Lung microvascular endothelial cell (primary cell): ENCODE data around the gene SEC14L1. TPM values are rescaled to one million over a fixed set of nuclear protein-coding genes. Genes with fewer than 3 reads are reported as not detected.
"Not testable (repeated sequence)": the region's sequence is repeated elsewhere in the genome, so short reads cannot be mapped to it uniquely, and the experiment has no call there.

ENCODE experiments used
- DNase-seq, 2 donors: peaks; one replicate each; pipeline versions ENCODE4 v3.0.0 to v3.0.0-alpha.2; 2010; ENCODE audit warnings: low read depth in 2 of 2
- total RNA-seq: library from RNA; depleted of rRNA; stranded (reverse); fragments of >200 nt; gene quantifications from 2 replicates; pipeline ENCODE4 v1.2.1, GENCODE V29; 2014

Gene SEC14L1
- total RNA-seq, 1 donor from 2014 or later: 108 TPM

DNA sequence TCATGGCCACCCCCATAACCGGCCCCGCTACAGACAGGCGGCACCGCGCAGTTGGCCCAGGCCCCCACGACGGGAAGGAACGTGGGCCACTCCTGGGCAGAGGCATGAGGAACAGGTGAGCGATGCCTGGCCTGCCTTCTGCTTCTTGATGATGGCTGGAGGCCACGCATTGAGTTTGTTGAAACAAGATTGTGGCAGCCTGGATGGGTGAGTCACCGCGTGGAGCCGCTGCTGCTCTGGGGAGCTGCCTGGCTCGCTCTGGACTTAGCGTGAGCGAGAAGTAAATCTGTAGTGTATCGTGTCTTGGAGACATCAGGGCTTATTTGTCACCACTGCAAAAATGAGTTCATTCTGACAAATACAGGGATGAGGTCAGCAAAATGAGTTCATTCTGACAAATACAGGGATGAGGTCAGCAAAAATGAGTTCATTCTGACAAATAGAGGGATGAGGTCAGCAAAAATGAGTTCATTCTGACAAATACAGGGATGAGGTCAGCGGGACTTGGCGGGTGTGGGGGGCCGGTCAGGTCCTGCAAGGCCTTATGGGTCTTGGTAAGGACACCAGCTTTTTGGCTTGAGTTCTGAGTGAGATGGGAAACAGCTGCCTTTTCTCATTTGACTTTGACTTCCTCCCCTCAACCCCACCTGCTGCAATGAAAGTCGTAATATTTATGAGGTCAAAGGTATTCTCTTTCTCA is 93.0 kb downstream of the SEC14L1 start:
- DNase-seq: peak; percentile 91 to 93

DNA sequence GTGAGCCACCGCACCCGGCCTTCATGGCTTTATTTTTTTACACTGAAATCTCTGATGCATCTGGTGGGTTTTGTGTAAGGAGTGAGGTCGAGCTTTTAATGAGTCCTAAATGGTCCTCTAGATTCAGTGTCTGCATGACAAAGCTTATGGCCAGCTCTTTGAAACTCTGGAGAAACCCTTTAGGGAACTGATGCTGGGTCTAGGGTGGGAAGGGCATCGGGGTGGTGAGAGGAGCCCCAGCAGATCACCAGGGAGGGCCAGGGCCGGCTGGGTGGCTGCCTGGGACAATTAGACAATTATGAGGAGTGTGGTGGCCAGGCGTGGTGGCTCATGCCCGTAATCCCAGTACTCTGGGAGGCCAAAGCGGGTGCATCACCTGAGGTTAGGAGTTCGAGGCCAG is 93.9 kb downstream of the SEC14L1 start:
- no peak for DNase-seq

DNA sequence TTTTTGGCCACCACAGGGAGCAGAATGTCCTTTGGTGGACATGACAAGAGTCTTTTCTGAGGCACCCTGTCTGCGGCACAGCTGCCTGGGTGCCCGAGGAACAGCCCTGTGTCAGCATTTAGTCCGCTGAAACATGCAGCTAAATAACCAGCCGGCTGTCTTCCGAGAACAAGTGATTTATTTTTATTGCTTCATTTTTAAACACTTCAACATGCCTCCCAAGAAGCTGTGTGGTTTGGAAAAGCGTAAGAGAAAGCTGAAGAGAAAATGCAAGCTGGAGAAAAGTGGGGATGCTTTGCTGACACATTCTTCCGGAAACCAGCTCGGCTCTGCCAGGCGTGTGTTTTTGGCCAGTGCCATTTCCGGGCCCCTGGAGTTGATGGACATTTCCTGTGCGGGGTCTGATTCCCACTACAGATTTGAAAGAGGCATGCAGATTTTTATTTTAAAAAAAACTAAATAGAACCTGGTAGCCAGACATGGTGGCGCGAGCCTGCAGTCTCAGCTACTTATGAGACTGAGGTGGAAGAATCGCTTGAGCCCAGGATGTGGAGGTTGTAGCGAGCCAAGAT is 94.7 kb downstream of the SEC14L1 start:
- DNase-seq: peak; percentile 82 to 89

DNA sequence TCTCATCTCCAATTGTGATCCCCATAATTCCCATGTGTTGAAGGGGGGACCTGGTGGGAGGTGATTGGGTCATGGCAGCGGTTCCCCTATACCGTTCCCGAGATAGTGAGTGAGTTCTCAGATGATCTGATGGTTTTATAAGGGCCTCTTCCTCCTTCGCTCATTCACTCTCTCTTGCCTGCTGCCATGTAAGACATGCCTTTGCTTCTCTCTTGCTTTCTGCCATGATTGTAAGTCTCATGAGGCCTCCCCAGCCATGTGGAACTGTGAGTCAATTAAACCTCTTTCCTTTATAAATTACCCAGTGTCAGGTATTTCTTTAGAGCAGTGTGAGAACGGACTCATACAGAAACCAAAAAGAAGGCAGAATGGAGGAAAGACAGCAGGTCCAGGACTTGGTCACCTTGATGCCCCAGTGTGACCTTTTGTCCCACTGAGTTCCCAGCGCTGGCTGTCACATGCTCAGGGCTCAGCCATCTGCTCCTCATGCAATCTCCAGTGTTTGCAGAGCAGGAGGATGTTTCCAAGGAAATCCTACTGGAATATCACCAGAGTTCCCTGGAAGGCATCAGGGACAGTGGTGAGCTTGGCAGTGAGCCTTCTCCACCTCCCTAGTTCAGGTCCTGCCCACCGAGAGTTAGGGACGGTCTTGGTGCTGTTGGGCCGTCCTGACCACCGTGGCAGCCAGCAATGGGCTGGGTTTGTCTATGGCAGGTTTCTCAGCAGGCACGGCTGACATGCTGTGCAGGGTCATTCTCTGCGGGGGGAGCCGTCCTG is 96.7 kb downstream of the SEC14L1 start:
- DNase-seq: no peak

DNA sequence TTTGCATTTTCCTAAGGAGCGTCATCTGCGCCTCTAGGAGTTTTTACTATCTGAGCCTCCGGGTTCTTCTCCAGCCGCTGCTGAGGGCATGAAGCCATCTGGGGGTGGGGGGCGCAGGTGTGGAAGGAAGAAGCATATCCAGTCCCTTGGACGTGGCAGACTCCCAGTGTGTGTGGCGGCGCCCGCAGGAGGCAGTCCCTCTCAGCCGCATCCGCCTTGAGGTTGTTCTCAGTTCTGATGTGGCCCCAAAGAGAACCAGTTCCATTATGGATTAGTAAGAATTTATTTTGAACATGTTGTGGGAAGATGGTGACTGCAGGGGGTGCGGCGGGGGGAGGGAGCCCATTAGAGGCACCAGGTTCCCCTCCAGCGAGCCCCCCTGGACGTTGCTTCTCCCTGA is 100.2 kb downstream of the SEC14L1 start:
- no peak for DNase-seq

DNA sequence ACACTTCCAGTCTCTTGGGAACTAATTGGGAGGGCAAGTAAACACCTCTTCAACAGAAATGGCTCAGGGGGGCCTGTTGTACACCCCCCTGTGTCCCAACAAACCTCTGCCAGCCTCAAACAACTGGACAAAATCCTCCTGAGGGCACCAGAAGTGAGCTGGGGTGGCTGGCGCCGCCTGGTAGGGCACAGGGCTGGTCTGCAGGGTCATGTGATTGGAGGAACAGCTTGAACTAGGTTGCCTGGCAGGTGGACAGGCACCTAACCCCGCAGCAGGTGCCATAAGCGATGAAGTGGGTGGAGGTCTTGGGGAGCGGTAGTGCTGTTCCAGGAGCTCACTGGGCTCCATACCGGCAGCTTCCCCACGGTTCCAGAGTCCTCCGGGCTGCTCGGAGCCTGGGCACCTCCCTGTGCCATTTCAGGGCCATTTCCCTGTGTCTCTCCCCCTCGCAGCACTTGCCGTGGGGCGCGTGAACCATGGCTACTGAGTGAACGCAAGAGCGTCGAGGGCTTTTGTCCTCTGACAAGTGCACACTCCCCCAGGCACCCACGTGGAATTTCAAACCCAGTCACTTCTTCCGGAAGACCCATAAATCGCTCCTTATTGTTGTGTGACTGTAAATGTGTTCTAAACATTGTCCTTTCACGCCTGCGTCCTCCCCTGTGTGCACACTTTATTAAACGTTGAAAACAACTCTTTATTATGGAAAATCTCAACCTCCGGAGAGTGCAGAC is 101.5 kb downstream of the SEC14L1 start:
- no peak for DNase-seq

DNA sequence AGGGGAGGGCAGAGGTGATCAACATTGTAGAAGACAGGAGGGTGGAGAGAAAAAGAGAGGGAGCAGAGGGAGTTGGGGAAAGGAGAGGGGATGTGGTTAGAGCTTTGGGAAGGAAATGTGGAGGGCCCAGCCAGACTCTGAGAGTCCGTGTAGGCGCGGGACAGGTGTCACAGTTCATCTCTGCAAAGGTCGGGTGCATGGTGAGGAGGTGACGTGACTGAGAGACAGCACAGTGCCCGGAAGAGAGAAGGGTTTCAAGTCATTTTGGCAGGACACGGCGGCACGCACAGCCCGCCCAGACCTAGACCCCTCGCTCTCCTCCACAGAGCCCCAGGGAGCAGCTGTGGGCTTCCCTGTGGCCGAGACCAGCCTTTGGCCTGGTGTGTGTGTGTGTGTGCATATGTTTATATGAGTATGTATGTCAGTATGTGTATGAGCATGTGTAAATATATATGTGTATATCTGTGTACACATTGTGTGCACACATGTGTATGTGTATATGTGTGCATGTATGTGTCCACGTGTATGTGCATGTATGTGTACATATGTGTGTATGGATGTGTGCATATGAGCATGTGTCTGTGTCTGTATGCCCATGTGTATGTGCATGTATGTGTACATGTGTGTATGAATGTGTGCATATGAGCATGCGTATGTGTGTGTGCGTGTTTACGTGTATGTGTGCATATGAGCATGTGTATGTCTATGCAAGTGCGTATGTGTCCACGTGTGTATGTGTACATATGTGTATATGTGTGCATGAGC is 104.6 kb downstream of the SEC14L1 start:
- DNase-seq: no peak

DNA sequence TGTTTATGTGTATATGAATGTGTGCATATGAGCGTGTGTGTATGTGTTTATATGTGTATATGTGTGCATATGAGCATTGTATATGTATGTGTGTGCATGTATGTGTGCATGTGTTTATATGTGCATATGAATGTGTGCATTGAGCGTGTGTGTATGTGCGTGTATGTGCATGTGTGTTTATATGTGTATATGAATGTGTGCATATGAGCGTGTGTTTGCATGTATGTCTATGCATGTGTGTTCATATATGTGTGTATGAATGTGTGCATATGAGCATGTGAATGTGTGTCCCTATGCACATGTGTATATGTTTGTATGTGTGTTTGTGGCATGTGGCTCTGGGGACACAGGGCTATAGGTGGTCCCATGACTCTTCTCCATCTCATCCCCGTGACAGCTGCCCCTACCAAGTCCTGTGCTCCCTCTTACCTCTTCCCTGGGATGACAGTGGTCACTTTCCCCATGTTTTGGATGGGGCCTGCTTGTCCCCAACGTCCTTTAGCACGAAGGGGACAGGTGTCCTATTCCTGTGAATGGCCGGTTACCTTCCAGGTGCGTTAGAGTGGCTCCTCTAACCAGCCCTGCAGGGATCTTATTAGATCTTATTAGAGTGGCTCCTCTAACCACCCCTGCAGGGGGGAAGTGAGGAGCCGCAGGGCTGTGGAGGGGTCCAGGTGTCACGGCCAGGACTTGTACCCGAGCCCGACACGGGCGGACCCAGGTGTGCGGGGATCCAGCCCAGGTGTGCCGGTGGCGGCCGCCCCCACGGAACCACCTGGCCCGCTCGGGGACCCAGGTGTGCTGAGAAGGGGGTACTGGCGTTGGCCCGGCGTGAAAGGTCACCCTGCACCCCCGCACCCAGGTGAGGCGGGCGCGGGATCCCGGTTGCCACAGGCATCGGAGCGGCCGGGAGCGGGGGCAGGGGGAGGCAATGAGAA is 105.6 kb downstream of the SEC14L1 start:
- DNase-seq: no peak

DNA sequence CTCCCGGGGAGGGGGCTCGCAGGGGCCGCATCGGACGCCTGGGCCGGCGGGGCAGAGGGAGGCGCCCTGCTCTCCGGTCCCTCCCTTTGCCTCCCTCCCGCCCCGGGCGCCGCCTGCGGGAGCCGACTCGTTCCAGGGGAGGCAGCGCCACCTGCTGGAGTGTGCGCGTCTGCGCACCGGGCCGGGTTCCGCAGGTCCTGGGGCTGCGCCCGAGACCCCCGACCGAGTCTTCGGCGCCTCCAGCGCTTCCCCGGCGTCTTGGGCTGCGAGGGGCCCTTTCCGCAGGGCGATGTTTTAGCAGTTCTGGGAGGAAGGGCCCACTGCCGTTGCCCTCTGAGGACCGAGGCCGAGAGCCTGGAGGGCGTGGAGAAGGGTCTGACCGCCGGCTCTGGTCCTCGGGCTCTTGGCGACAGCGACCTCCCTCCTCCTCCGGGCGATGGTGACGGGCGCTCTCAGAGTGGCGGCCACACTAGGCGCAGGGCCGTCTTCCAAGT is 106.3 kb downstream of the SEC14L1 start:
- DNase-seq: peak; percentile 69 to 84

DNA sequence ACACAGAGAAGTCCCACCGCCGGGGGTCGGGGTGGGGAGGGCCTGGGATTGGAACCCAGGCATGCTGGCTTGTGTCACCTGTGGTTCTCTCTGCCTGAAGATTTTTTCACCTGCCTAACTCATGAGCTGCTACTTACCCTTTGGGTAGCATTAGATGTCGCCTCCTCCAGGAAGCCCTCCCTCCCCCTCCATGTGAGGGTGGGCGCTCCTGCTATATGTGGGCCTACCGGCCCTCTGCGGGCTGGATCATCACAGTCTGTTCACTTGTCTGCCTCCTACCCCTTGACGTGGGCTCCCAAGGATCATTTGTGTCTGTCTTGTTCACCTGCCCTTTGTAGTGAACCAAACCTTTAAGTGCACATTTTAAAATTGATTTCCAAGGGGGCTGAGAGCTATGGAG is 106.8 kb downstream of the SEC14L1 start:
- no peak for DNase-seq

DNA sequence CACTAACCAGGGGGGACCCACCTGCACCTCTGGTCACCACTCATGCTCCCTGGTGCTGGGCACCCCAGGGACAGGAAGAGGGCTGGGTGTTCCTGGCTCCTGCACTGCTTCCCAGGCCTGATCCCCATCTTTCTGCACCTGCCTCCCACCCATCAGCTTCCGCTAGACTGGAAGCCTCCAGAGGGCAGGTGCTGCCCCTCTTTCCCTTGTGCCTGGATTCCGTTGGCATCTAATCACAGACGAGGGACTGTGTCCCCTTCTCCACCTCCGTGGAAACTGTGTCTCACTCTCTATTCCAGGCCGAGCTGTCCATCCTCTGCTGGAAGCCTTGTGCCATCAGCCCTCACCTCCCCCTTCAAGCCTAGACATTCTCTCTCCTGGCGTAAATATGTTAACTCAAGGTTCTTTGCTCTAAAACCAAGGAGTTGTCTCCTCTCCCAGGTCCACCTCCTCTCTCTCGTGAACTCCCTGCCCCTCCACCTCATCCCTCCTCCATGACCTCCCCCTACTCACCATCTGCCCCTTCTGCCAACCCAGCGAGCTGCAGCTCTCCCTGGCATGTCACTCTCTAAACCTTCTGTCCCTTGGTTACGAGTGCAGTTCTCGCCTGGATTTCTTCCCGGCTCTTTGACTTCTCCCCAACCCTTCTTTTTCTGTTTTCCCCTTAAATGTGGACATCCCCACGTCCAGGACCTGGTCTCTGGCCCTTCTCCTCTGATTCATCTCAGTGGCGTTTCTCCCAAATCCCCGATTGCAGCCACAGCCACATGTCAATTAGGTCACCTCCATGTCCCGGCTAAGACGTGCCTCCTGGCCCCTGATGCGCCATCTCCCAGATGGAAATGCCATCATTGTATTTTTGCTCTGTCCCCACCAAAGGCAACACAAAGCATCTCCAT is 107.7 kb downstream of the SEC14L1 start:
- DNase-seq: no peak

DNA sequence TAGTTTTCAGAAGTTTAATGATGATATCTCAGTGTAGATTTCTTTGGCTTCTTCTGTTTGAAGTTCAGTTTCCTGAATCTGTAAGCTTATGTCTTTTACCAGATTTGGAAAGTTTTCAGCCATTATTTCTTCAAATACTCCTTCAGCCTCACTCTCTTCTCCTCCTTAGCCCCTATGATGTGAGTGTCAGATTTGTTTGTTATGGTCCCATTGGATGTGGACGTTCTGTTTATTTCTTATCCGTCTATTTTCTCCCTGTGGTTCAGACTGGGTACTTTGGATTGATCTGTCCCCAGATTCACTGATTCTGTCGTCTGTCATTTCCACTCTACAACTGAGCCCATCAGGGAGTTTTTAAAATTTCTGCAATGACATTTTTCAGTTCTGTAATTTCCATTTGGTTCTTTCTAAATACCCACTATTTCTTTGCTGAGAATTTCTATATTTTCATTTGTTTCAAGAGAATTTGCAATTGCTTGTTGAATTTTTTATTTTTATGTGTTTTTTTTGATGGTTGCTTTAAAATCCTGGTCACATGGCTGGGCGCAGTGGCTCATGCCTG is 110.9 kb downstream of the SEC14L1 start:
- no peak for DNase-seq

DNA sequence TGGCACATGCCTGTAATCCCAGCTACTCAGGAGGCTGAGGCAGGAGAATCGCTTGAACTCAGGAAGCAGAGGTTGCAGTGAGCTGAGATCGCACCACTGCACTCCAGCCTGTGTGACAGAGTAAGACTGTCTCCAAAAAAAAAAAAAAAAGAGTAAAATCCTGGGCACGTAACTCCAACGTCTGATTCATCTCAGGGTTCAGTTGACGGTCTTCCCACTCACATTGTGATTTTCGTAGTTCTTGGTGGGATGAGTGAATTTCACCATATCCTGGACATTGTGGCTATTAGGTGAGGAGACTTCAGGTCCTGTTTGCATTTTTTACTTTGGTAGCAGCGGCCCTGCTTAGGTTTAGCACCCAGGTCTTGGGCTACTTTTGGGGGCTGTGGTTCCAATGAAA is 111.5 kb downstream of the SEC14L1 start:
- peak in 1 of 2 donors; percentile 65 for DNase-seq

DNA sequence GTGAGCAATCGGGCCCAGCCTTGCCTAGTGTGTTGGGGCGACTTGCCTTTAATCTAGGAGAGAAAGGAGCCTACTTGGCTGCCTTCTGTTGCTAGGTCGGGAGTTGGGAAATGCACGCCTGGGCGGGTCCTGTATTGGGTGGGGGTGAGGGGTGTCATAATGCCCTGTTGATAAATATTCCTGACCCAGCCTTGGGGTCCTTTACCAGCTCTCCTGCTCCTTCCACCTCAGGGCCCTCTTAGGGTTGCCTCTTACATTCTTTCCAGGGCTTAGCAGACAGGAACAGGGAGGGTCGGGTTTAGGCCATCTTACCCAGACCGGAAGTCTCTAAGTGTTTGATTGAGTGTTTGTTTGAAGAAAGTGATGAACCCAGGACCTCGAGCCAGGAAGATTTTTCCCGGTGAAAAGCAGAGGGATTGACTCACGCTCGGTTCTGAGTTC is 112.9 kb downstream of the SEC14L1 start:
- peak in 1 of 2 donors; percentile 85 for DNase-seq

DNA sequence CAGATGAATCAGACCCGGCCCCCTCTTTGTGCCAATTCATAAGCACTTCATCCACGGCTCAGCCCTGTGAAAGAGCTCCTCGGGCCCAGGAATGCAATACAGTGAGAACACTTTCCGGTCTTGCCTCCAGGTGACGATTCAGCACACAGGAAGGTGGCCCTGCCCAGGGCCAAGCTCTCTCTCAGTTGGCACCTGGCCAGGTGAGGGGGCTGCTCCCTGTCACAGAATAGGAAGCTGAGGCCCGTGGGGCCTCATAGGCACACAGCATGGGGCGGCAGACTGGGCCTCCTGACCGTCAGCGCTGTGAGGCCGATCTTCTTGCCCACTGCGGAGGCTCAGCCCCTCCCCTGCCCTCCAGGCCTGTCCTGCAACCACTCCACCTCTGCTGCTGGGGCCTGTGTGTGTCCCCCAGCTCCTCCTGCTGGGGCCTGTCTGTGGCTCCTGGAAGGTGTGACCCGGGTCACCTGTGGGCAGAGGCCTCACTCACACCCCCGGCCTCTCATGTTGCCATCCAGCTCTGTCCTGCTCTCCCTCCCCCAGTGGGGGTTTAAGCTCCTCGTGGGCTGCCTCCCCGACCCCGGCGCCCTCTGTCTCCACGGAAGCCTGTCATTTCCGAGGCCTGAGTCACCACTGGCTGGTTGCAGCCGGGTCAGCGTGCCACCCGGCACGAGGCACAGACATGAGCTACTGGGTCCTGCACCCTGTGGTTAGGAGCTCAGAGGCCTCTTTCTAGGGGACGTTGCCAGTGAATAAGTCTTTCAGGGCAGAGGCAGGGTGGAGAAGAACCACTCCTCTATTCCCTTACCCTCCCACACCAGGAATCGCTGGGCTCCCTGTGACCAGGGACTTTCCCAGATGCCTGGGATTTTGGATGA is 114.4 kb downstream of the SEC14L1 start:
- DNase-seq: peak in 1 of 2 donors; percentile 73

DNA sequence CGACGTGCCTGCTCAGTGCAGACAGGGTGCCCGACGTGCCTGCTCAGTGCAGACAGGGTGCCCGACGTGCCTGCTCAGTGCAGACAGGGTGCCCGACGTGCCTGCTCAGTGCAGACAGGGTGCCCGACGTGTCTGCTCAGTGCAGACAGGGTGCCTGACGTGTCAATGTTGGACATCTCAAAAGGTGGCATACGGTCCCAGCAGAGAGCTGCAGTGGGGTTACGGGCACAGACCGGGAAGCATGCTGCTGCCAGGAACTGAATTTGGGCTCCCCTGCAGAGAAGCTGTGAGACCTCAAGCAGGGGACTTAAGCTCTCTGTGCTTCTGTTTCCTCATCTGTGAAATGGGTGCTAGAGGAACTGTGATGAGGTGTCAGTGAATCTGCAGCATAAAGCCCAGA is 115.2 kb downstream of the SEC14L1 start:
- not testable (repeated sequence) for DNase-seq

DNA sequence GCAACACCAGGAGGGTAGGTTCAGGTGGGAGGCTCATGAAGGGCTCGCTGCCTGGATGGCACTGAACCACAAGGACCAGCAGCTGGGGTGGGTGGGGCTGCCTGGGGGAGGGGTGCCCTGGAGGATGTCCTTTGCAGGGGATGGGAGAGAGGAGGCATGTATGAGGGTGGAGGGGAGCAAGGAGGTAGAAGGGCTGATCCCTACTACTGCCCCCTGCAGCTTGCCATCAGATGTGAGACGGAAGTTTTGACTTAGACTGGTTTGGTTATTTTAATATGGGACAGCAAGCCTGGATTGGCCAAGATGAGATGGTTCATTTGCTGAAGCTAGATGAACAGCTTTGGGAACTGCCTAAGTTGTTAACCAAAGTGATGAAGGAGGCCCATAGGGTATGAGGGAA is 115.9 kb downstream of the SEC14L1 start:
- DNase-seq: no peak
